Fibroblast of skin of right quadriceps (primary cell): ENCODE measurements around the gene MRGPRF.

Experiments
- DNase-seq: peaks from one replicate; pipeline ENCODE4 v3.0.0-alpha.2; 2013

MRGPRF gene

DNA sequence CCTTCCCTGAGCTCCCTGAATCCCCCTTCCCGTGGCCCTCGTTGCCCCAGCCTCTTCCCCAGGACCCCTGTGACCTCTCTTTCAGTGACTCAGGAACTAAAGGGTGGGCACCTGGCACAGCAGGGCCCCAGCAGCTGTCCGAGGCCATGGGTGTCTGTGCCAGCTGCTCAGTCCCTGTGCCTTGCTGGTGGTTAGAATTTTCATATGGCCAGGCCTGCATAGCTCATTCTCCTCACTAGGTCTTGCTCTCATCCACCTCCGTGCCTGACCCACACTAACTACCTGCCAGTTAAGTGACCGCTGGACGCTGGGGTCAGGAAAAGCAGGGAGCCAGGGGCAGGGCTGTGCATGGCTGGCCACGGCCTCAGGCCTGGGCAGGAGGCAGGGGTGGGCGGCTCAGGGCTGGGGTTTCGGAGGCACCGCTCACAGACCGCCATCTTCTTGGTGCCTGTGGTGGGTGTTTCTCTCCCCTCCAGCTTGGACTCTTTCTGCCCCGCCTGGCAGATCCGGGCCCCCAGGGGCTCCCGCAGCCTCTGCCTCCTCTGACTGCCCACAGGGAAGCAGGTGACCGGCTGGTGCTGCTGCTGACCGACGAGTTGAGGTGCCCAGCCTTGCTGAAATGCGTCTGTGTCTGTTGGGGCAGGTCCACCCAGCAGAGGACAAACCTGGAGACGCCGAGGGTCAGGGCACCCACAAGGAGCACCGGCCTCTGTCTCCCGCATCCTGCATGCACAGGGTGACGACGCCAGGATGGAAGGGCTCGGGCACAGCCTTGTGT is 52.6 kb downstream of the MRGPRF start:
- DNase-seq, result no peak

- no peak for DNase-seq
Measured at GRCh38 chr11:68959465-68960293, 53.4 kb downstream of the MRGPRF start.

GRCh38 chr11:68958211-68958610 is 54.8 kb downstream of the MRGPRF start:
- no peak for DNase-seq

- no peak for DNase-seq
Measured at GRCh38 chr11:68956547-68957254, 56.3 kb downstream of the MRGPRF start.

DNA sequence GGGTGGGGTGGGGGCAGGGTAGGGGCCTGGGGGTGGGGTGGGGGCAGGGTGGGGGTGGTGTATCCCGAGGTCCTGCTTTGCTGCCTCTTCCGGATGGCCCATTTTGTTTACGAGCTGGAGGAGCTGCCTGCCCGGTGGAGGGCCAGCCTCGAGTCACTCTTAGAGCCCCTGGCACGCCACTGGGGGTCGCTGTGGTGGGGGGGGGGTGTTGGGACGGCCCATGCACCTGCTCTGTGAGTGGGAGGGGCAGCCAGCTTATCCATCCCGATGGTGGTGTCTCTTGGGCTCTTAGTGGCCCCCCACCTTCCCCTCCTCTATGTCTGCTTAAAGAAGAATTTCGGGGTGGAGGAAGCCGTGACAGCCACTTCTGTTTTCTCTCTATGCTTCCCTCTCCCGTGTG is 56.9 kb downstream of the MRGPRF start:
- no peak for DNase-seq

- DNase-seq, result no peak
Measured at GRCh38 chr11:68955607-68955958, 57.5 kb downstream of the MRGPRF start.

DNA sequence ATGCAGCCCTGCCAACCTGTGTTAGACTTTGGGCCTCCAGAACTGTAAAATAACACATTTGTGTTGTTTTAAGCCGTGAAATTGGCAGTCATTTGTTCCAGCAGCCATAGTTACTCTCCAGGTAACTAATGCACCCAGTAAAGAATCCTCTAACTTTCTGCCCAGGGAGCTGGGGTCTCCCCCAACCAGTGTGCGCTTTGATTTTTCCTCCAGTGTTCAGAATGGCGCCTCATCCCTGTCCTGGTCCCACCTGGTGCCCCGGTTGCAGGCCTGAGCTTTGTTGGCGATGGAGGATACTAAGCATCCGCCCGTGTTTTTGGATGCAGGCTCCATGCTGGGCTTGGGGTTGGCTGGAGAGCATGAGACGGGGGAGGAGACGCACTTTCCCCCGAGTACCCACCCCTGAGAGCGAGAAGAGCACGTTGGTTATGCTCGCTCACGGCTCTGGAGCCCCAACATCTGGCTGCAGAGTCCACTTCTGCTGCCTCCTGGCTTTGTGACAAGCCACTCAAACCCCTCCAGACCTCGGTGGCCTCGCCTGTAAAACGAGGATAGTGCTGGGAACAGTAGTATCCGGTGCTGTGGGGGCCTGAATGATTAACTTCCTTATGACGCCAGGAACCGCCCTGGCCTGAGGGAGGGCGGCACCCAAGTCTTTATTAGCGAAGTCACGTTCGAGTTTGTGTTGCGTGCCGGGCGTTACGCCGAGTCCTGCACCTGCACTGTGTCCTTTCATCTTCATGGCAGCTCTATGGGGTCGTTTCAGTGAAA is 58.0 kb downstream of the MRGPRF start:
- DNase-seq, result no peak
